ENCODE data around the gene SORBS1. TPM values are rescaled to one million over a fixed set of nuclear protein-coding genes. Genes with fewer than 3 reads are reported as not detected.
A peak's percentile ranks its signal among the peaks of the same experiment; 100 is the strongest.

SORBS1 gene
- total RNA-seq, 1 donor from 2014 or later: 221 TPM

DNA sequence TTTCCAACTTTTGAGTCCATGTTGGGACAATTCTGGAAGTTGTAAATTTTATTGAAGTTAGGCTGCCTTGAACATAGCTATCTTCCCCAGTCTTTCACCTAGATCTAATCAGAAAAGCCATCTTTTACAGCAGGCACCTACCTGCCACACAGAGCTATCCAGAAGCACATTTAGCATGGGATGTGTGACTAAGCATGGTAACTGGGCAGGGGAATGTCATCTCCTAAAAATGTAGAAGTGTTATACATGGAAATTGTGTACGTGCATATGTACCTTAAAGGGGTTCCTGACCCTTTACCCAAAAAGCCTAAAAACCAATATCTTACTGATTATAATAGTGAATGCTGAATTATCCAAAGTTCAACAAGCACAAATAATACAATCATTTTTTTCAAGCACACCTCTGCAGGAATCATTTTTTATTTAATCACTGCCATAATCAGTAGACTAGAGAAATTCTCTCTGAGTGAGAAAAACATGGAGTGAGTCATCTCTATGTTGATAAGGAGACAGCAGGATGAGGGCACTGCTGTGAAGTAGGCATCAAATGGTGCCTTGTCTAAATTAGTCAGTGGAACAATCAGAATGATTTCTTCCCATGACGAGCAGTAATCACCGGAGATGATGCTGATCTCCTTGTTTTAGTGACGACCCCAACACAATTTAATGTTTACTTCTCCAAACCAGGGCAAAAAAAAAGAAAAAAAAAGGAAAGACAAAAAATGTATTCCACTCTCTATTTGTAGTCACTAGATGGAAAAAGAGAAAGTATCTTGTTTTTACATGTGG, 75.9 kb downstream of the SORBS1 start:
- DNase-seq: no peak
- Mint-ChIP-seq H3K4me3 (ENCODE audit: unreplicated experiment) (no peak overlapping the region), H3K27ac (ENCODE audit: unreplicated experiment) (no peak overlapping the region), H3K36me3 (ENCODE audit: unreplicated experiment) (peaks cover 9% of the 10 kb centered on the region), H3K9me3 (ENCODE audit: unreplicated experiment) (peaks cover 6% of the 10 kb centered on the region), H3K27me3 (ENCODE audit: unreplicated experiment) (peaks cover 4% of the 10 kb centered on the region), H3K4me1 (ENCODE audit: low read depth, unreplicated experiment) (peaks cover 24% of the 10 kb centered on the region)
- TF ChIP-seq, protein P1, sequence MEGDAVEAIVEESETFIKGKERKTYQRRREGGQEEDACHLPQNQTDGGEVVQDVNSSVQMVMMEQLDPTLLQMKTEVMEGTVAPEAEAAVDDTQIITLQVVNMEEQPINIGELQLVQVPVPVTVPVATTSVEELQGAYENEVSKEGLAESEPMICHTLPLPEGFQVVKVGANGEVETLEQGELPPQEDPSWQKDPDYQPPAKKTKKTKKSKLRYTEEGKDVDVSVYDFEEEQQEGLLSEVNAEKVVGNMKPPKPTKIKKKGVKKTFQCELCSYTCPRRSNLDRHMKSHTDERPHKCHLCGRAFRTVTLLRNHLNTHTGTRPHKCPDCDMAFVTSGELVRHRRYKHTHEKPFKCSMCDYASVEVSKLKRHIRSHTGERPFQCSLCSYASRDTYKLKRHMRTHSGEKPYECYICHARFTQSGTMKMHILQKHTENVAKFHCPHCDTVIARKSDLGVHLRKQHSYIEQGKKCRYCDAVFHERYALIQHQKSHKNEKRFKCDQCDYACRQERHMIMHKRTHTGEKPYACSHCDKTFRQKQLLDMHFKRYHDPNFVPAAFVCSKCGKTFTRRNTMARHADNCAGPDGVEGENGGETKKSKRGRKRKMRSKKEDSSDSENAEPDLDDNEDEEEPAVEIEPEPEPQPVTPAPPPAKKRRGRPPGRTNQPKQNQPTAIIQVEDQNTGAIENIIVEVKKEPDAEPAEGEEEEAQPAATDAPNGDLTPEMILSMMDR (IDR thresholded peaks at IDR 0.05; ENCODE audit: partially characterized antibody, unreplicated experiment): no peak

DNA sequence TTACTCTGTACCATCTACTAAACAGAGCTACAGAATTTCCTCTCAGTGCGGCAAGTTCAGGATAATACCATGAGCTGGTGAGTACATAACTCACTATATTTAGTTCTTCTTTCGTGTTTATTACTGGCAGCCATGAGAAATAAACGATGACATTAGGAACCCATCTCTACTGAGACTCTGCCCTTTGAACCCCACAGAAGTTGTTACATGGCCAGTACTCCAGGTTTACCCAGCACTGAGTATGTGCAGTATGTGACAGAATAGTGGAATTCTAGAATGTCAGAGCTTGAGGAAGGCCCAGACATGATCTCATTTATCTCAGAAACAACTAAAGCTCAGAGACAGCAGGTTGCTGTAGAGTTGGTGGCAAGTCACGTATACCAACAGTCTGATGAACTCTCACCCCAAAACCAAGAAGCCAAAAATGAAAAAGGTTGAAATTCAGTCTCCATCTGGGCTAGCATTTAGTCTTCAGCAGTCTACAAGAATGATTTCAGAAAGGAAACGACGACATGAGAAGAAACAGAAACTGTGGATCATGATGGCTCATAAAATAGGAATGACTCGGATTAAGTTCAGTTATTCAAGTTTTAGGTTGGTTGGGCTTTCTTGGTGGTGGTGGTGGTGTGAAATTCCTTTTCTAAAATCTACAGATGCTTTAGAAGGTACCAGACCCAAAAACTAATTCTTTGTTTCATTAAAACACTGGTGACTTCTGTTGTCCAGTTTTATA, 78.5 kb downstream of the SORBS1 start:
- Mint-ChIP-seq H3K4me3 (ENCODE audit: unreplicated experiment) (no peak overlapping the region), H3K27me3 (ENCODE audit: unreplicated experiment) (peaks cover 2% of the 10 kb centered on the region), H3K36me3 (ENCODE audit: unreplicated experiment) (peaks cover 9% of the 10 kb centered on the region), H3K9me3 (ENCODE audit: unreplicated experiment) (peaks cover 3% of the 10 kb centered on the region), H3K27ac (ENCODE audit: unreplicated experiment) (no peak overlapping the region), H3K4me1 (ENCODE audit: low read depth, unreplicated experiment) (peaks cover 25% of the 10 kb centered on the region)
- DNase-seq: no peak
- TF ChIP-seq, protein P1 (IDR thresholded peaks at IDR 0.05; ENCODE audit: partially characterized antibody, unreplicated experiment): no peak

DNA sequence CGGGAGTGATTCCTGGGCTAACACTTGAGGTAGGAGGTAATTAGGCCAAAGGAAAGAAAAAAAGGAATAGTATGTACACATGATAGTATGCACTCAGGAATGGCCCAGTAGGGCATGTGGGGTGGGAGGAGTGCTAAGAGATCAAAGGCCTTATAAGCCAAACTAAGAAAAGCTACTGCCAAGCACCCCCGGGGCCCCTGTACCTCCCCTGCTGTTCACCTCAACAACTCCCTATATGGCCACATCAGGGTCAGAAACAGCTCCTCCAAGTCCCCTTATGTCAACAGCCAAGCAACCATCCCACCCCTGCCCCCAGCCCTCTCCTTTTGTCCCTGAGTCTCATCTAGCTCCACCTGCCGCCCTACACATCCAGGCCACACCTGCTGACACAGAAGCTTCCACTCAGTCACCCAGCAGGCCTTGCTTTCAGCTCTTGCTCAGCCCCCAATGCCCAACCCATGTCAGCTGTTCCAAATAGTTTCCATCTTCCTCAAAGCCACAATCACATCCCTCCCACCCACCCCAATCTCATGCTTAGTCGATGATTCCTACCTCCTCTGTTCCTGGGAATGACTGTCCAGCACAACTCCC, 80.2 kb downstream of the SORBS1 start:
- H3K27me3 Mint-ChIP-seq (ENCODE audit: unreplicated experiment): peaks cover 4% of the 10 kb centered on the region
- H3K9me3 Mint-ChIP-seq (ENCODE audit: unreplicated experiment): peaks cover 3% of the 10 kb centered on the region
- H3K4me3 Mint-ChIP-seq (ENCODE audit: unreplicated experiment): no peak overlapping the region
- H3K36me3 Mint-ChIP-seq (ENCODE audit: unreplicated experiment): peaks cover 6% of the 10 kb centered on the region
- no peak for DNase-seq
- peaks cover 35% of the 10 kb centered on the region for H3K4me1 Mint-ChIP-seq (ENCODE audit: low read depth, unreplicated experiment)
- TF ChIP-seq, protein P1 (IDR thresholded peaks at IDR 0.05; ENCODE audit: partially characterized antibody, unreplicated experiment): no peak
- H3K27ac Mint-ChIP-seq (ENCODE audit: unreplicated experiment): peak overlapping the region; percentile 81

DNA sequence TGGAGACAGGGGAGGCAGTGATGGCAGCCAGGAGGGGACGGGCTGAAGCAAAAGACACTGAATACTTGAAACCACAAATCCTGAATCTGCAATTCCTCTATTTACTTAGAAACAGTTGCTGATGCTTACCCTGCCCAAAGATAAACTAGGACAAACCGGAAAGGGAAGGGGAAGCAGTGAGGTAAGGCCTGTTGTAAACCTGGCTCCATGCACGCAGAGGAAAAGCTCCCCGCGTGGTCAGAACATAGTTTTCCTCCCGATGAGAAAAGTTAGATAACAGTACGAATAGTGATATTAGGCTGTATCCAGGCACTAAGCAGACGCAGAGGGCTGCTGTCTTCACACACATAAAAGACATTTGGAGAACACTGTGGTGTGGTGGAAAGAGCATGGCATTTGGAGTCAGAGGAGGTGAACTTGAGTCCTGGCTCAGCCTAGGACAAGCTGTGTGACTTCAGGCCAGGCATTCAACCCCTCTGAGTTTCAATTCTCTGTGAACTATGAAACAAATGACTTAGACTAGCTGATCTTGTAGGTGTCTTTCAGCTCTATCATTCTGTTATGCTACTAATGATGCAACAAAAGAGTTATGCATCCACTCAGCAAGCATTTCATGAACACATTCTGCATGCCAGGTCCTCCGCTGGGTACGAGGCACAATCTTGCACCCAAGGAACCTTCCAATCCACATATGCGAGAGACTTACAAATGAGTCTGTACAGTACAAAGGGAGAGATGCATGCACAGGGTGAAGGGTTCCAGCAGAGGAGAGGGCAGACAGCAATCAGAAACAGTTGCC, 80.9 kb downstream of the SORBS1 start:
- Mint-ChIP-seq H3K27me3 (ENCODE audit: unreplicated experiment) (peaks cover 4% of the 10 kb centered on the region), H3K4me3 (ENCODE audit: unreplicated experiment) (peak overlapping the region; percentile 42), H3K27ac (ENCODE audit: unreplicated experiment) (peak overlapping the region; percentile 81), H3K9me3 (ENCODE audit: unreplicated experiment) (peaks cover 3% of the 10 kb centered on the region), H3K4me1 (ENCODE audit: low read depth, unreplicated experiment) (peaks cover 37% of the 10 kb centered on the region), H3K36me3 (ENCODE audit: unreplicated experiment) (peaks cover 6% of the 10 kb centered on the region)
- TF ChIP-seq, protein P1 (IDR thresholded peaks at IDR 0.05; ENCODE audit: partially characterized antibody, unreplicated experiment): no peak
- no peak for DNase-seq

Data from glutamatergic neuron (in vitro differentiated cells).